Endothelial cell of umbilical vein (primary cell): ENCODE data around the gene MRM2. TPM values are rescaled to one million over a fixed set of nuclear protein-coding genes. Genes with fewer than 3 reads are reported as not detected.

Experiments used
- BruUV-seq: library from RNA; stranded (reverse); fragments of 400-500 nt; replicated peaks from 2 replicates; lab custom pipeline; 2021; lab: Mats Ljungman, UMichigan
- CTCF ChIA-PET: fragments of 300-600, 350-600 bp; sonication (Branson Sonifier 250); formaldehyde crosslinking; loops from one replicate; lab custom pipeline; 2021; ENCODE audit warnings: antibody characterized with exemption, inconsistent platforms; lab: Charles Lee
- POLR2A ChIA-PET: fragments of 300-600, 350-600 bp; sonication (Branson Sonifier 250); formaldehyde crosslinking; loops from one replicate; lab custom pipeline; 2021; ENCODE audit warnings: antibody characterized with exemption, inconsistent platforms; lab: Charles Lee
- DNase-seq: peaks from one replicate; pipeline ENCODE4 v3.0.0-alpha.2; 2011; ENCODE audit warnings: low read depth, low spot score
- FAIRE-seq: peaks from 2 replicates; lab custom pipeline; 2011; peaks lifted over from hg19 to GRCh38; lab: Jason Lieb, UNC
- H2AFZ ChIP-seq: 2 replicates; pipeline ENCODE4 v1.6.0; 2012; ENCODE audit warnings: low read depth, low read length, control low read depth, inconsistent platforms
- H3K27ac ChIP-seq: 2 replicates; pipeline ENCODE4 v1.5.1; 2011; ENCODE audit warnings: low read depth, mild to moderate bottlenecking, control low read depth, low read length, moderate library complexity; ENCODE audit not compliant: insufficient read depth
- H3K27me3 ChIP-seq, 2 experiments: 2 replicates each; pipeline versions ENCODE4 v1.6.0 to v1.6.1; 2011; ENCODE audit warnings: low read length in 2 of 2, mixed read lengths in 1 of 2; ENCODE audit not compliant: control insufficient read depth in 2 of 2, insufficient read depth in 2 of 2
- H3K36me3 ChIP-seq, 2 experiments: 2 replicates in 1 of 2; 3 replicates in 1 of 2; pipeline ENCODE4 v1.5.1; 2011; ENCODE audit warnings: low read length in 2 of 2, mild to moderate bottlenecking in 1 of 2, moderate library complexity in 1 of 2; ENCODE audit not compliant: control insufficient read depth in 2 of 2, insufficient read depth in 2 of 2; ENCODE audit errors: extremely low read depth in 1 of 2
- H3K4me1 ChIP-seq: 3 replicates; pipeline ENCODE4 v1.5.1; 2011; ENCODE audit warnings: mild to moderate bottlenecking, low read length; ENCODE audit not compliant: control insufficient read depth, insufficient read depth; ENCODE audit errors: extremely low read depth
- H3K4me2 ChIP-seq: 2 replicates; pipeline ENCODE4 v1.6.1; 2011; ENCODE audit warnings: low read length, control low read depth, mixed read lengths; ENCODE audit not compliant: insufficient read depth
- H3K4me3 ChIP-seq, 3 experiments: fragments of 200-600 bp in 1 of 3; sonication (generic), shearing (Covaris generic) in 1 of 3; replicated peaks in 1 of 3; 2 replicates each; pipeline ENCODE4 v1.5.1; 2011 to 2016; ENCODE audit warnings: control low read depth in 3 of 3, low read length in 3 of 3, mild to moderate bottlenecking in 2 of 3, inconsistent platforms in 1 of 3, low read depth in 1 of 3, moderate library complexity in 1 of 3; ENCODE audit not compliant: insufficient read depth in 1 of 3
- H3K79me2 ChIP-seq: 2 replicates; pipeline ENCODE4 v1.6.0; 2012; ENCODE audit warnings: low read length, inconsistent platforms; ENCODE audit not compliant: control insufficient read depth, insufficient read depth
- H3K9ac ChIP-seq: replicated peaks from 2 replicates; pipeline ENCODE3; 2011; ENCODE audit warnings: low read length, control low read depth; ENCODE audit not compliant: insufficient read depth; ENCODE audit errors: extremely low read depth
- H3K9me1 ChIP-seq: replicated peaks from 3 replicates; pipeline ENCODE4 v1.6.0; 2011; ENCODE audit warnings: mild to moderate bottlenecking, low read length; ENCODE audit not compliant: control insufficient read depth, insufficient read depth; ENCODE audit errors: extremely low read depth
- H3K9me3 ChIP-seq: replicated peaks from 2 replicates; pipeline ENCODE4 v1.5.1; 2012; ENCODE audit warnings: low read length, inconsistent platforms; ENCODE audit not compliant: control insufficient read depth, insufficient read depth
- H4K20me1 ChIP-seq: replicated peaks from 2 replicates; pipeline ENCODE3; 2011; ENCODE audit warnings: mild to moderate bottlenecking, low read length; ENCODE audit not compliant: control insufficient read depth, insufficient read depth; ENCODE audit errors: extremely low read depth
- CTCF ChIP-seq, 2 donors: IDR thresholded peaks; 1 replicate in 1 of 2; 2 replicates in 1 of 2; pipeline ENCODE4 v1.5.1; 2011; ENCODE audit warnings: low read length in 2 of 2, mild to moderate bottlenecking in 2 of 2, moderate library complexity in 2 of 2, control low read depth in 1 of 2, inconsistent platforms in 1 of 2, low read depth in 1 of 2; ENCODE audit not compliant: insufficient read depth in 1 of 2; ENCODE audit errors: extremely low read depth in 1 of 2
- EZH2 ChIP-seq: IDR thresholded peaks from 2 replicates; pipeline ENCODE4 v1.6.1; 2012; ENCODE audit warnings: borderline replicate concordance, low read depth, mild to moderate bottlenecking, moderate library complexity, low read length, inconsistent platforms; ENCODE audit not compliant: severe bottlenecking
- FOS ChIP-seq: IDR thresholded peaks from 2 replicates; pipeline ENCODE4 v1.6.1; 2011; ENCODE audit warnings: mild to moderate bottlenecking, low read length, moderate library complexity, borderline replicate concordance; ENCODE audit not compliant: insufficient read depth
- GATA2 ChIP-seq: IDR thresholded peaks from 2 replicates; pipeline ENCODE4 v1.7.0; 2011; ENCODE audit warnings: low read depth, mild to moderate bottlenecking, moderate library complexity, mixed read lengths, low read length; ENCODE audit not compliant: insufficient read length, insufficient read depth
- JUN ChIP-seq: IDR thresholded peaks from 2 replicates; pipeline ENCODE4 v1.6.1; 2011; ENCODE audit warnings: borderline replicate concordance, low read depth; ENCODE audit not compliant: insufficient read length, insufficient read depth
- MAX ChIP-seq: IDR thresholded peaks from 2 replicates; pipeline ENCODE4 v1.6.1; 2011; ENCODE audit not compliant: insufficient read depth, insufficient read length
- MYC ChIP-seq: IDR thresholded peaks from one replicate; pipeline ENCODE4 v1.6.1; 2011; ENCODE audit warnings: mild to moderate bottlenecking, low read depth, low read length
- POLR2A ChIP-seq: IDR thresholded peaks from 2 replicates; pipeline ENCODE4 v1.6.1; 2012; ENCODE audit warnings: low read depth, mild to moderate bottlenecking, control low read depth, low read length
- POLR2AphosphoS5 ChIP-seq: IDR thresholded peaks from 2 replicates; pipeline ENCODE4 v1.6.1; 2012; ENCODE audit warnings: low read depth, mild to moderate bottlenecking, control low read depth, low read length, moderate library complexity; ENCODE audit not compliant: insufficient read depth
- dilution Hi-C: fragments of 300-500 bp; cut with MboI; formaldehyde crosslinking; loops from one replicate; pipeline ENCODE4 v1.15.0; 2019; ENCODE audit warnings: low sequenced_read_pairs; ENCODE audit not compliant: extremely low pct_ligation_motif_present
- intact Hi-C: fragments of 100-400 bp; cut with micrococcal nuclease; formaldehyde crosslinking; loops from one replicate; pipeline ENCODE4 v1.10.0; 2022
- polyA plus RNA-seq, 4 experiments: library from polyadenylated mRNA; depleted of rRNA in 3 of 4; stranded (reverse) in 3 of 4; unstranded in 1 of 4; fragments of >200 nt; gene quantifications; 2 replicates each; pipeline versions ENCODE4 v1.2.1 to v1.2.3, GENCODE V29; 2011 to 2012; ENCODE audit warnings: missing spikeins in 1 of 4
- total RNA-seq: library from RNA; stranded (reverse); gene quantifications from 2 replicates; pipeline ENCODE4 v1.2.3, GENCODE V29; 2021

MRM2 gene
- total and polyA plus RNA-seq, 2 donors (not counting 3 experiments of a cell fraction or from before 2014, with no cell fraction given), result 10.6 to 20.8 TPM

GRCh38 chr7:2217716-2218443 lies 24.1 kb downstream of the MRM2 start:
- no peaks in the 10 kb centered on the region for H3K9me3 ChIP-seq
- CTCF ChIA-PET, result interaction anchor here (1.4 kb wide), 1 partner anchor 130 kb away, joined by 3 read pairs; no protein-coding TSS in a partner anchor
- H3K27me3 ChIP-seq, result no peaks in the 10 kb centered on the region
- BruUV-seq, result no TSS peak
- dilution Hi-C loops (no loop called here), intact Hi-C loops (no loop called here)
- no peak for TF ChIP-seq FOS
- no peak for TF ChIP-seq POLR2A
- no peak for TF ChIP-seq CTCF (IDR thresholded peaks at IDR 0.05; ENCODE audit: extremely low read depth in 1 of 2, insufficient read depth in 1 of 2, low read depth in 1 of 2, low read length in 2 of 2)
- no peak for TF ChIP-seq MYC
- no peak for TF ChIP-seq GATA2
- TF ChIP-seq JUN, result no peak
- no peak for TF ChIP-seq POLR2AphosphoS5
- no peak for TF ChIP-seq MAX
- TF ChIP-seq EZH2, result no peak
- H3K9ac ChIP-seq, result no peak overlapping the region
- peaks cover 8 to 42% of the 10 kb centered on the region in 2 experiments for H3K36me3 ChIP-seq
- POLR2A ChIA-PET, result no interaction called here
- H4K20me1 ChIP-seq, result no peaks in the 10 kb centered on the region
- H3K4me2 ChIP-seq, result no peak overlapping the region
- no peaks in the 10 kb centered on the region for H3K79me2 ChIP-seq
- no peak overlapping the region for H3K4me3 ChIP-seq
- H3K9me1 ChIP-seq, result no peaks in the 10 kb centered on the region
- no peak overlapping the region for H3K27ac ChIP-seq
- no peak overlapping the region for H2AFZ ChIP-seq
- no peak for DNase-seq
- peak; percentile 28 for FAIRE-seq
- no peaks in the 10 kb centered on the region for H3K4me1 ChIP-seq
